H1 (cell line): ENCODE results near the gene MYOM3. TPM values are rescaled to one million over a fixed set of nuclear protein-coding genes. Genes with fewer than 3 reads are reported as not detected.
A peak's percentile ranks its signal among the peaks of the same experiment; 100 is the strongest.

Source experiments
- CTCF ChIA-PET: fragments of 300-600 bp; sonication (Branson Sonifier 250); formaldehyde crosslinking; loops from one replicate; lab custom pipeline; 2021; ENCODE audit not compliant: partially characterized antibody; lab: Charles Lee
- POLR2A ChIA-PET: fragments of 300-600 bp; sonication (Branson Sonifier 250); formaldehyde crosslinking; loops from one replicate; lab custom pipeline; 2021; ENCODE audit warnings: inconsistent platforms; ENCODE audit not compliant: partially characterized antibody; lab: Charles Lee
- DNase-seq, 2 experiments: peaks; one replicate each; pipeline versions ENCODE4 v3.0.0 to v3.0.0-alpha.2; 2010 to 2022; ENCODE audit warnings: low spot score in 2 of 2, low read depth in 1 of 2, mixed read lengths in 1 of 2
- FAIRE-seq: peaks from 2 replicates; lab custom pipeline; 2011; peaks lifted over from hg19 to GRCh38; lab: Jason Lieb, UNC
- H2AFZ ChIP-seq: 2 replicates; pipeline ENCODE4 v1.8.1; 2012; ENCODE audit warnings: low read length, inconsistent platforms
- H2AK5ac ChIP-seq: 2 replicates; pipeline ENCODE4 v1.6.1; 2013; ENCODE audit warnings: low read depth, low read length
- H2BK120ac ChIP-seq: replicated peaks from 2 replicates; pipeline ENCODE3; 2013; ENCODE audit warnings: low read depth, low read length, inconsistent platforms
- H2BK12ac ChIP-seq: 2 replicates; pipeline ENCODE4 v1.6.1; 2013; ENCODE audit warnings: low read depth, low read length
- H2BK15ac ChIP-seq: 2 replicates; pipeline ENCODE4 v1.6.1; 2013; ENCODE audit warnings: low read length
- H2BK20ac ChIP-seq: 2 replicates; pipeline ENCODE4 v1.6.1; 2013; ENCODE audit warnings: low read length
- H2BK5ac ChIP-seq: 2 replicates; pipeline ENCODE4 v1.6.1; 2013; ENCODE audit warnings: low read depth, low read length
- H3K14ac ChIP-seq: 2 replicates; pipeline ENCODE4 v1.6.1; 2013; ENCODE audit warnings: inconsistent platforms; ENCODE audit not compliant: insufficient read length
- H3K18ac ChIP-seq: 2 replicates; pipeline ENCODE4 v1.6.1; 2013; ENCODE audit warnings: low read length; ENCODE audit errors: extremely low read depth
- H3K23ac ChIP-seq: 2 replicates; pipeline ENCODE4 v1.6.1; 2013; ENCODE audit warnings: inconsistent platforms; ENCODE audit not compliant: insufficient read length
- H3K23me2 ChIP-seq: 2 replicates; pipeline ENCODE4 v1.6.1; 2013; ENCODE audit warnings: low read depth, low read length
- H3K27ac ChIP-seq: 2 replicates; pipeline ENCODE4 v1.6.1; 2011; ENCODE audit warnings: low read depth, low read length, inconsistent platforms
- H3K27me3 ChIP-seq, 4 experiments: replicated peaks in 1 of 4; 1 replicate in 1 of 4; 2 replicates in 3 of 4; pipeline versions ENCODE4 v1.6.1 to v1.8.1; 2011 to 2013; ENCODE audit warnings: low read length in 3 of 4, mild to moderate bottlenecking in 3 of 4, inconsistent platforms in 2 of 4, mixed read lengths in 2 of 4, moderate library complexity in 1 of 4; ENCODE audit not compliant: control insufficient read depth in 3 of 4, insufficient read depth in 3 of 4; ENCODE audit errors: extremely low read depth in 1 of 4
- H3K36me3 ChIP-seq, 4 experiments: 2 replicates each; pipeline versions ENCODE4 v1.6.1 to v1.8.1; 2011 to 2013; ENCODE audit warnings: mild to moderate bottlenecking in 4 of 4, low read length in 3 of 4, moderate library complexity in 2 of 4, control low read depth in 1 of 4, inconsistent platforms in 1 of 4; ENCODE audit not compliant: insufficient read depth in 4 of 4, control insufficient read depth in 2 of 4
- H3K4ac ChIP-seq: replicated peaks from 2 replicates; pipeline ENCODE3; 2013; ENCODE audit warnings: low read length, low read depth, mixed read lengths, inconsistent platforms; ENCODE audit not compliant: insufficient read length
- H3K4me1 ChIP-seq, 4 experiments: replicated peaks in 1 of 4; 1 replicate in 1 of 4; 2 replicates in 3 of 4; pipeline versions ENCODE4 v1.6.1 to v1.8.1; 2011 to 2013; ENCODE audit warnings: low read length in 3 of 4, inconsistent platforms in 2 of 4, mixed read lengths in 1 of 4; ENCODE audit not compliant: insufficient read depth in 4 of 4, control insufficient read depth in 3 of 4
- H3K4me2 ChIP-seq, 2 experiments: 2 replicates each; pipeline versions ENCODE4 v1.6.1 to v1.8.1; 2011 to 2013; ENCODE audit warnings: low read depth in 2 of 2, low read length in 2 of 2, control low read depth in 1 of 2, inconsistent platforms in 1 of 2, mild to moderate bottlenecking in 1 of 2; ENCODE audit not compliant: insufficient read depth in 1 of 2
- H3K4me3 ChIP-seq, 4 experiments: fragments of 200-600, 300-600 bp in 1 of 4; sonication (generic), shearing (Covaris generic), sonication (Bioruptor Twin) in 1 of 4; 2 replicates each; pipeline versions ENCODE4 v1.5.1 to v1.8.1; 2011 to 2016; ENCODE audit warnings: low read length in 4 of 4, low read depth in 3 of 4, control low read depth in 2 of 4, inconsistent platforms in 2 of 4, mild to moderate bottlenecking in 2 of 4, mixed read lengths in 1 of 4, moderate library complexity in 1 of 4; ENCODE audit not compliant: insufficient read depth in 2 of 4; ENCODE audit errors: extremely low read depth in 1 of 4
- H3K56ac ChIP-seq: replicated peaks from 2 replicates; pipeline ENCODE3; 2013; ENCODE audit warnings: low read depth, mild to moderate bottlenecking, mixed read lengths, low read length, inconsistent platforms; ENCODE audit not compliant: insufficient read length
- H3K79me1 ChIP-seq: 2 replicates; pipeline ENCODE4 v1.6.1; 2013; ENCODE audit warnings: low read depth, low read length, control low read depth
- H3K79me2 ChIP-seq, 2 experiments: 2 replicates each; pipeline versions ENCODE4 v1.6.1 to v1.8.1; 2012 to 2013; ENCODE audit warnings: low read length in 2 of 2, mild to moderate bottlenecking in 2 of 2, inconsistent platforms in 1 of 2; ENCODE audit not compliant: insufficient read depth in 2 of 2, control insufficient read depth in 1 of 2
- H3K9ac ChIP-seq, 4 experiments: replicated peaks in 1 of 4; 1 replicate in 1 of 4; 2 replicates in 3 of 4; pipeline versions ENCODE4 v1.6.1 to v1.8.1; 2011 to 2013; ENCODE audit warnings: low read depth in 3 of 4, low read length in 3 of 4, control low read depth in 2 of 4, mild to moderate bottlenecking in 2 of 4, moderate library complexity in 2 of 4, inconsistent platforms in 1 of 4; ENCODE audit errors: extremely low read depth in 1 of 4
- H3K9me3 ChIP-seq, 2 experiments: 2 replicates each; pipeline versions ENCODE4 v1.6.1 to v1.8.1; 2012 to 2013; ENCODE audit warnings: mild to moderate bottlenecking in 2 of 2, moderate library complexity in 2 of 2, control low read depth in 1 of 2, inconsistent platforms in 1 of 2, low read depth in 1 of 2, low read length in 1 of 2, mixed read lengths in 1 of 2; ENCODE audit not compliant: insufficient read depth in 2 of 2
- H4K20me1 ChIP-seq, 2 experiments: replicated peaks in 1 of 2; 2 replicates each; pipeline versions ENCODE3 to v1.8.1; 2011 to 2013; ENCODE audit warnings: inconsistent platforms in 2 of 2, low read length in 2 of 2, mild to moderate bottlenecking in 1 of 2; ENCODE audit not compliant: insufficient read depth in 2 of 2, control insufficient read depth in 1 of 2
- H4K5ac ChIP-seq: 2 replicates; pipeline ENCODE4 v1.6.1; 2013; ENCODE audit warnings: low read length, low read depth, mixed read lengths, inconsistent platforms; ENCODE audit not compliant: insufficient read length
- H4K8ac ChIP-seq: 2 replicates; pipeline ENCODE4 v1.8.0; 2013; ENCODE audit warnings: mild to moderate bottlenecking, moderate library complexity, low read length, inconsistent platforms; ENCODE audit not compliant: insufficient read depth; ENCODE audit errors: extremely low read depth
- H4K91ac ChIP-seq: replicated peaks from 2 replicates; pipeline ENCODE3; 2013; ENCODE audit warnings: low read length, mixed read lengths, inconsistent platforms; ENCODE audit not compliant: insufficient read length
- BCL11A ChIP-seq, 2 experiments: IDR thresholded peaks; one replicate each; pipeline ENCODE4 v1.6.1; 2011; ENCODE audit warnings: low read depth in 2 of 2, low read length in 2 of 2, mild to moderate bottlenecking in 2 of 2
- CBX5 ChIP-seq: fragments of 300-800, 300-1000 bp; sonication (generic); IDR thresholded peaks from 2 replicates; pipeline ENCODE4 v1.7.1; 2016; ENCODE audit warnings: antibody characterized with exemption, low read length, low read depth
- HDAC6 ChIP-seq: IDR thresholded peaks from one replicate; pipeline ENCODE4 v1.7.1; 2012; ENCODE audit warnings: low read depth, mild to moderate bottlenecking, inconsistent platforms, low read length, moderate library complexity
- MAFK ChIP-seq: IDR thresholded peaks from 2 replicates; pipeline ENCODE4 v1.6.1; 2012; ENCODE audit warnings: low read depth, mild to moderate bottlenecking, improper control_type of control experiment, low read length
- PHF8 ChIP-seq: fragments of 200-600 bp; sonication (generic); conservative IDR thresholded peaks from 2 replicates; pipeline ENCODE4 v1.7.1; 2012; ENCODE audit warnings: low read depth, mild to moderate bottlenecking, inconsistent platforms, low read length, moderate library complexity
- RFX5 ChIP-seq: IDR thresholded peaks from 2 replicates; pipeline ENCODE4 v1.6.1; 2011; ENCODE audit warnings: low read depth, low read length, improper control_type of control experiment, borderline replicate concordance
- SAP30 ChIP-seq: fragments of 300-600 bp; sonication (generic); IDR thresholded peaks from 2 replicates; pipeline ENCODE4 v1.7.1; 2012; ENCODE audit warnings: low read length, moderate library complexity, mild to moderate bottlenecking, inconsistent platforms; ENCODE audit not compliant: insufficient read depth, insufficient replicate concordance
- SRF ChIP-seq: IDR thresholded peaks from 2 replicates; pipeline ENCODE4 v1.6.1; 2011; ENCODE audit warnings: mild to moderate bottlenecking, low read depth, low read length, moderate library complexity
- TCF12 ChIP-seq: IDR thresholded peaks from 2 replicates; pipeline ENCODE4 v1.6.1; 2011; ENCODE audit warnings: low read depth, mild to moderate bottlenecking, low read length
- WGBS, 2 experiments: shearing (Covaris generic) in 1 of 2; methylation state at CpG; one replicate each; pipeline versions ENCODE4 v1.1.6 to v1.1.7; 2013 to 2015; ENCODE audit warnings: low lambda C conversion rate in 2 of 2, mixed read lengths in 2 of 2, inconsistent platforms in 1 of 2, low coverage in 1 of 2, missing lambda C conversion rate in 1 of 2; ENCODE audit not compliant: insufficient replicate concordance in 2 of 2, insufficient coverage in 1 of 2, insufficient read length in 1 of 2; ENCODE audit errors: extremely low coverage in 1 of 2, missing lambda C conversion rate in 1 of 2; 5-methylcytosine and 5-hydroxymethylcytosine counted together
- polyA plus RNA-seq, 7 experiments: library from polyadenylated mRNA; depleted of rRNA in 3 of 7; stranded (reverse) in 5 of 7; unstranded in 2 of 7; fragments of >200 nt in 5 of 7; fragments of 200-250 nt in 2 of 7; gene quantifications; 1 replicate in 5 of 7; 2 replicates in 1 of 7; 4 replicates in 1 of 7; pipeline versions ENCODE4 v1.2.1 to v1.2.3, GENCODE V29; 2011 to 2013; ENCODE audit warnings: missing spikeins in 2 of 7, mixed read lengths in 2 of 7
- total RNA-seq: library from RNA; stranded (reverse); fragmentation: NEBNext Ultra II Directional; extraction: Animal tissue kit (Norgen Biotek cat#: 25700); gene quantifications from 2 replicates; pipeline ENCODE4 v1.2.1, GENCODE V29; 2021
- TF ChIP-seq, protein P1 (sequence below): IDR thresholded peaks from 2 replicates; pipeline ENCODE4 v1.6.1; 2012; ENCODE audit warnings: inconsistent platforms

Gene MYOM3
- total and polyA plus RNA-seq, 2 of the 8 experiments (the other 6 are each of a cell fraction or from before 2014, with no cell fraction given), result 0.08 to 0.09 TPM

DNA sequence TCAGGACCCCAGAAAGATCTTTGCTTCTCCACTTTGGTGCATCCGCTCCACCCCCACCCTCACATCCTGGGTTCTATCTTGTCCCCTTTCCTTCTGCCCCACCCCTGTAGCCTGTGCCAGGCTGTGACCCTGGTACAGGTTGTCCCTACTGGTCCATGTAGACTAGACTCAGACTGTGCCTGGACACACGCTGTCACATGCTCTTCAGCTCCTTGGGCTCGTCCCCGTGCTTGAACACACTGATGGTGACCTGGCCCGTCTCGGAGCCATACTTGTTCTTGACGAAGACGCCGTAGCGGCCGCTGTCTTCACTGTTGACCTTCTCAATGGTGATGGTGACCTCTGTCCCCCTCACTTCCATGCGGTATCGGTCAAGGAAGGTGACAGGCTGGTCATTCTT, 54.8 kb downstream of the MYOM3 start:
- no peak overlapping the region for H4K91ac ChIP-seq
- ChIA-PET CTCF (interaction anchor here (1.2 kb wide), 1 partner anchor 14 kb away, joined by 3 read pairs; no protein-coding TSS in a partner anchor), POLR2A (interaction anchor here (1.4 kb wide), 1 partner anchor 77 kb away, joined by 3 read pairs; the partner anchor contains the start of gene SRSF10)
- no peaks in the 10 kb centered on the region for H3K79me2 ChIP-seq
- H3K4me3 ChIP-seq, result no peak overlapping the region
- 0 out of 4 replicates have a peak, but pooled peaks cover 0 to under 1% of the 10 kb centered on the region in 2 experiments for H3K9me3 ChIP-seq
- H3K14ac ChIP-seq, result no peak overlapping the region
- H3K4me1 ChIP-seq, result no peaks in the 10 kb centered on the region
- no peak overlapping the region for H2BK120ac ChIP-seq
- H3K27ac ChIP-seq, result no peak overlapping the region
- DNase-seq, result no peak
- H3K4ac ChIP-seq, result no peak overlapping the region
- no peak overlapping the region for H2BK12ac ChIP-seq
- H2AK5ac ChIP-seq, result peak overlapping the region; percentile 85; the same call in 1 of the 2 replicates
- no peak overlapping the region for H3K4me2 ChIP-seq
- H2AFZ ChIP-seq, result no peak overlapping the region
- H3K9ac ChIP-seq, result no peak overlapping the region
- H4K20me1 ChIP-seq, result no peaks in the 10 kb centered on the region
- H3K56ac ChIP-seq, result no peak overlapping the region
- no peak overlapping the region for H2BK5ac ChIP-seq
- H3K36me3 ChIP-seq, result no peaks in the 10 kb centered on the region
- no peaks in the 10 kb centered on the region for H3K79me1 ChIP-seq
- no peak overlapping the region for H2BK20ac ChIP-seq
- 0 out of 2 replicates have a peak overlapping the region, but pooled peaks have one; percentile 12 for H2BK15ac ChIP-seq
- H3K23ac ChIP-seq, result no peak overlapping the region
- no peaks in the 10 kb centered on the region for H3K23me2 ChIP-seq
- H3K27me3 ChIP-seq, result no peaks in the 10 kb centered on the region
- H4K5ac ChIP-seq, result no peak overlapping the region
- no peak overlapping the region for H3K18ac ChIP-seq
- H4K8ac ChIP-seq, result no peak overlapping the region; the same call in 1 of the 2 replicates
- 88% methylated on average over 13 of the region's 13 CpGs; no CpG with 5 or more reads in 1 of the 2 experiments for WGBS, 2 experiments
- FAIRE-seq, result no peak
- TF ChIP-seq HDAC6 (no peak), TCF12 (no peak), BCL11A (IDR thresholded peaks at IDR 0.05; ENCODE audit: low read depth in 2 of 2, low read length in 2 of 2) (no peak), RFX5 (no peak), SAP30 (no peak), MAFK (no peak), PHF8 (no peak), SRF (no peak), CBX5 (no peak)
- TF ChIP-seq, protein P1, sequence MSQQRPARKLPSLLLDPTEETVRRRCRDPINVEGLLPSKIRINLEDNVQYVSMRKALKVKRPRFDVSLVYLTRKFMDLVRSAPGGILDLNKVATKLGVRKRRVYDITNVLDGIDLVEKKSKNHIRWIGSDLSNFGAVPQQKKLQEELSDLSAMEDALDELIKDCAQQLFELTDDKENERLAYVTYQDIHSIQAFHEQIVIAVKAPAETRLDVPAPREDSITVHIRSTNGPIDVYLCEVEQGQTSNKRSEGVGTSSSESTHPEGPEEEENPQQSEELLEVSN, result no peak
